ENCODE results near the gene PODXL2.

- TF ChIP-seq MYBL2 (CRISPR knock-in tag; IDR thresholded peaks at IDR 0.05) (no peak), AR (CRISPR knock-in tag; IDR thresholded peaks at IDR 0.05) (no peak), CTCF (IDR thresholded peaks at IDR 0.05) (no peak), CREB1 (CRISPR knock-in tag; IDR thresholded peaks at IDR 0.05) (no peak), ZNF263 (CRISPR knock-in tag; IDR thresholded peaks at IDR 0.05; ENCODE audit: low read depth) (no peak), PREB (CRISPR knock-in tag; IDR thresholded peaks at IDR 0.05; ENCODE audit: borderline replicate concordance) (no peak)
Observed at GRCh38 chr3:127680798-127681221, 51.8 kb downstream of the PODXL2 start.
